SHP77 (cell line): ENCODE measurements around the gene GSTO1.

Experiments used
- DNase-seq, 2 experiments: peaks; one replicate each; lab custom pipeline; 2025; lab: John Stamatoyannopoulos, UW

Gene GSTO1

GRCh38 chr10:104304927-104305326 lies 50.2 kb downstream of the GSTO1 start:
- DNase-seq, result no peak

DNA sequence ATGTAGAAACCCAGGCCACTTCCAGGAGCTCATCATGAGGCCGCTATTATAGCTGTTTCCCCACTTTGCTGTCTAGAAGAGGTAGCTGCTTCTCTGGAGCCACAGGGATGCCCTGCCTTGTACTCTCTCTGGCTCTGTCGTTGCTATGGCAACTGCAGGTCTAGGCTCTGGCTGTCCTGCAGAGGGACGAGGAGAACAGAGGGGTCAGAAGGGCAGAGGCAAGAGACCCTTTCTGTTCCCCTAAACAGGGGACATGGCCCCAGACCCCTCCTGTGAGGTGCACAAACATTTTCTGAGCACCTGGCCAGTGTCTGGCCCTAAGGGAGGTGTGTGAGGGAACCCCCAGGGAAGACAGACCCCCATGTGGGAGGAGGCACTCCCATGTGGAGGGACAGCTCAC lies 52.2 kb downstream of the GSTO1 start:
- no peak for DNase-seq

GRCh38 chr10:104307576-104308438 lies 53.1 kb downstream of the GSTO1 start:
- DNase-seq, result no peak

DNA sequence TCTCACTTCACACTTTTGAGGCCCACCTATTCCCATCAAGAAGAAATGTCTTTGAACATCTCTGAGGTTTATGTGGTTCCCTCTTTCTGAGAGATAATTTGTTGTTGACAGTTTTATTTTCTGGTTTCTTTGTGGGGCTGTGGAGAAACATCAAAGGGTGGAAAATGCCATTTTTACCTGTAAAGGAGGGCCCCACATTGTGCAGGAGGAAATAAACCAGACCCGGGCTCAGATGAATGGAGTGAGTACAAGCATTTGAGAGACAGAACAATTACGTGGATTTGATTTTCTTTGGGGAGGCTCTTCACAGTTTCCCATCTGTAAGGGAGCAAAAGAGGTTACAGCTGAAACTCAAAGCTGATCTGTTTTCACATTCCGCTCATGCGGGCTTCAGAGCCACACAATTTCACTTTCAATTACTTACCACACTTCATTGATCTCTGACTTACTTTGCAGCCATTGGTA lies 53.8 kb downstream of the GSTO1 start:
- DNase-seq, result no peak

DNA sequence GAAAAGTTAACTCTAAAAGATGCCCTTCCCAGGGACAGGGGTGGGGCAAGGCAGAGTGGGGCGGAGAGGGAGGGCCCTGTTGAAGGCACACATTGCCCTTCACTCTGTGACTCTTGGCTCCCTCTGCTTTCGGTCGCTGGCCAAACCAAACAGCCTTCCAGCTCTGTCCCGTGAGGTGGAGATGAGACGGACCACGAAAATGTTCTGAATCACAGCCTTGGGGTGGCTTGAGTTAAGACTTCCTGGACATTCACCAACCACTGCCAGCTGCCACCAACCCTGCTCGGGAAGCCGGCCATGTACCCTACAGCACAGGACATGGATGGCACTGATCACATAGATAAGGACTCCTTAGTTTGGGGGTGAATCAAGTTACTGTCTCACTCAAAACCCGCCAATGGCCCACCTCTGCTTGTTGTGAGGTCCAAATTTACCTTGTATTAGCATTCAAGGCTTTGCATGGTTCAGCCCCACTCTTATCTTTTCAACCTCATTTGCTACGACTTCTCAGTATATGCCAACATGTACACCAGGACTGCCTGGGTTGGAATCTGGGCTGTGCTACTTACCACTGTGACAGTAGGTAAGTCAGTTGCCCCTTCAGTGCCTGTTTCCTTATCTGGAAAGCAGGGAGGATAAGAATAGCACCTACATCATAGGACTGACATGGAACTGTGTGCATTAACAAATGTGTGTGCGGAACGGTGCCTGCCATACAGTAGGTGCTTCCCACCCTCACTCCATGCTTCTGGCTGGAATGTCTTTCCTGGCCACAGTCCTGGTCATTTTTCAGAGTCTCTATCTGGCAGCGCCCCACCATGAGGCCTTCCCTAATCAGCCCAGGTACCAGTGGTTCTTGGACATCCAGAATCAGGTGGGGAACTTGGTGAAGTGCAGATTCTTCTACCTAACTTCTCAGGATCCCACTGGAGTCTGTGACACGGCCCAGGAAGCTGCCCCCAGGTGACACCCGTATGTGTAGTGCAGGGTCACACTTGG lies 55.6 kb downstream of the GSTO1 start:
- DNase-seq, result no peak

DNA sequence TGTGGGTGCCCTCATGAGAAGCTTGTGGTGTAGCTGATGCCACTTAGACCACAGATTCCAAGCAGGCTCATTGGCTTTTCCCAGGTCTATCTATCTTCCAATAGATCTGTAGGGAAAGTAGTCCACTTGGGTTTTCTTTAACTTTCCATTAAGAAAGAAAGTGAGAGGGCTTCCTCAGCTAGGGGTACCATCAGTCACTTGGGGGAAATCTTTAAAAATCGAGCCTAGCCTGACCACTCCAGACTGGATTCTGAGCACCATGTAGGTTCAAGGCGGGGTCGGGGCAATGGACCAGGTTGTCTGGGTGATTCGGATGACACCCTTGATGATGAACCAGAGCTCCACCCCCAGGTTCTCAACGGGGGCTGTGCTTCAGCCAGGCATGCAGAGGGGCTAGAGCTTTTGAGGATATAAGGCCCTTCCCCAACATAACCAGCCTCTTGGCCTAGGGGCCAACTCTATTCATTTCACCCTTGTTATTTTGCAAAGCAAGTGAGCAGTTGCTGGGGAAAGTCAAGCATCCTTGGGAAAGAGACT lies 56.6 kb downstream of the GSTO1 start:
- no peak for DNase-seq

GRCh38 chr10:104314591-104315485 lies 60.1 kb downstream of the GSTO1 start:
- no peak for DNase-seq

GRCh38 chr10:104315486-104315921 lies 60.8 kb downstream of the GSTO1 start:
- DNase-seq, result no peak

- DNase-seq, result no peak
These were observed 61.8 kb downstream of the GSTO1 start for GRCh38 chr10:104316321-104317099.
